ENCODE data around the gene PWWP2A. TPM values are rescaled to one million over a fixed set of nuclear protein-coding genes. Genes with fewer than 3 reads are reported as not detected.
"Not testable (repeated sequence)": the region's sequence is repeated elsewhere in the genome, so short reads cannot be mapped to it uniquely, and the experiment has no call there.

PWWP2A gene
- total RNA-seq, 1 donor from 2014 or later, result 43.4 TPM

GRCh38 chr5:160155017-160155750 lies 35.9 kb upstream of the PWWP2A start:
- no peak overlapping the region for H3K4me3 ChIP-seq
- H3K27me3 ChIP-seq, result no peaks in the 10 kb centered on the region
- TF ChIP-seq CTCF (IDR thresholded peaks at IDR 0.05), result no peak
- no peak overlapping the region for H3K27ac ChIP-seq
- no peaks in the 10 kb centered on the region for H3K36me3 ChIP-seq
- no peak for DNase-seq (ENCODE audit: low spot score in 2 of 2)
- no peaks in the 10 kb centered on the region for H3K4me1 ChIP-seq
- H3K9me3 ChIP-seq, result no peaks in the 10 kb centered on the region
- intact Hi-C loops (cut with DNase I), result no loop called here

GRCh38 chr5:160152901-160153300 lies 33.7 kb upstream of the PWWP2A start:
- Histone ChIP-seq H3K27me3 (no peaks in the 10 kb centered on the region), H3K4me3 (no peak overlapping the region), H3K36me3 (no peaks in the 10 kb centered on the region), H3K4me1 (no peaks in the 10 kb centered on the region), H3K27ac (no peak overlapping the region), H3K9me3 (no peaks in the 10 kb centered on the region)
- intact Hi-C loops (cut with DNase I), result no loop called here
- no peak for TF ChIP-seq CTCF (IDR thresholded peaks at IDR 0.05)
- no peak for DNase-seq (ENCODE audit: low spot score in 2 of 2)

- H3K27ac ChIP-seq, result no peak overlapping the region
- no peak for DNase-seq (ENCODE audit: low spot score in 2 of 2)
- no peak overlapping the region for H3K4me3 ChIP-seq
- no peaks in the 10 kb centered on the region for H3K4me1 ChIP-seq
- no peaks in the 10 kb centered on the region for H3K36me3 ChIP-seq
- H3K9me3 ChIP-seq, result no peaks in the 10 kb centered on the region
- intact Hi-C loops (cut with DNase I), result no loop called here
- no peak for TF ChIP-seq CTCF (IDR thresholded peaks at IDR 0.05)
- H3K27me3 ChIP-seq, result no peaks in the 10 kb centered on the region
Observed at GRCh38 chr5:160152287-160152686, 33.0 kb upstream of the PWWP2A start.

GRCh38 chr5:160151017-160151416 lies 31.8 kb upstream of the PWWP2A start:
- Histone ChIP-seq H3K4me3 (no peak overlapping the region), H3K9me3 (no peaks in the 10 kb centered on the region), H3K27ac (no peak overlapping the region), H3K4me1 (no peaks in the 10 kb centered on the region), H3K36me3 (no peaks in the 10 kb centered on the region), H3K27me3 (no peaks in the 10 kb centered on the region)
- TF ChIP-seq CTCF (IDR thresholded peaks at IDR 0.05), result no peak
- DNase-seq (ENCODE audit: low spot score in 2 of 2), result no peak
- intact Hi-C loops (cut with DNase I), result no loop called here

- H3K36me3 ChIP-seq, result no peaks in the 10 kb centered on the region
- intact Hi-C loops (cut with DNase I), result no loop called here
Observed at GRCh38 chr5:160150381-160150780, 31.1 kb upstream of the PWWP2A start.

GRCh38 chr5:160144436-160144835 lies 25.2 kb upstream of the PWWP2A start:
- H3K9me3 ChIP-seq; H3K4me3 ChIP-seq; intact Hi-C loops (cut with DNase I): not testable (repeated sequence)

More at GRCh38 chr5:160150381-160150780, 31.1 kb upstream of the PWWP2A start:
- no peaks in the 10 kb centered on the region for H3K9me3 ChIP-seq
- DNase-seq (ENCODE audit: low spot score in 2 of 2), result no peak
- TF ChIP-seq CTCF (IDR thresholded peaks at IDR 0.05), result no peak
- no peak overlapping the region for H3K4me3 ChIP-seq
- no peaks in the 10 kb centered on the region for H3K27me3 ChIP-seq
- H3K27ac ChIP-seq, result no peak overlapping the region
- H3K4me1 ChIP-seq, result no peaks in the 10 kb centered on the region

More at GRCh38 chr5:160144436-160144835, 25.2 kb upstream of the PWWP2A start:
- H3K4me1 ChIP-seq; H3K27me3 ChIP-seq; DNase-seq (ENCODE audit: low spot score in 2 of 2); H3K27ac ChIP-seq; H3K36me3 ChIP-seq: not testable (repeated sequence)
